HG02938 (cell line): ENCODE measurements around the gene HOXB2.
"Not testable (repeated sequence)": the region's sequence is repeated elsewhere in the genome, so short reads cannot be mapped to it uniquely, and the experiment has no call there.

Experiments
- ATAC-seq: cut with Tn5 transposase; IDR thresholded peaks from one replicate; pipeline ENCODE4 v1.9.1; 2021; ENCODE audit warnings: mild to moderate bottlenecking, moderate library complexity; ENCODE audit not compliant: unreplicated experiment

Gene HOXB2

DNA sequence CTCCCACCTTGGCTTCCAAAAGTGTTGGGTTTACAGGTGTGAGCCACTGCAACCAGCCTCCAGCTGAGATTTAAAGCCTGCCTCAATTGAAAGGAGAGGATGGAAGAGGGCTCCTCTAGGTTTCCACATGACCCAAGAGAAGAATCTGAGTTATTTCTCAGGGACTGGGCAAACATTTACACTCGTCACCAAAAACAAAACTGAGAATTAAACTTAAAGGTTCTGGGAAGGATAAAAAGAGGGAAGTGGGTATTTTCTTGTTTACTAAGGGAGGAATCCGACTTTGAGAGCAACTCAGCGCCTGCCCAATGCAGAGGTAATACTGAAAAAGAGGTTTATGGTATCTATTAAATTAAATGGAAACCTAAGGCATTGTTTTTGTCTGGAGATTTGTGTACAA is 27.4 kb downstream of the HOXB2 start:
- no peak for ATAC-seq

DNA sequence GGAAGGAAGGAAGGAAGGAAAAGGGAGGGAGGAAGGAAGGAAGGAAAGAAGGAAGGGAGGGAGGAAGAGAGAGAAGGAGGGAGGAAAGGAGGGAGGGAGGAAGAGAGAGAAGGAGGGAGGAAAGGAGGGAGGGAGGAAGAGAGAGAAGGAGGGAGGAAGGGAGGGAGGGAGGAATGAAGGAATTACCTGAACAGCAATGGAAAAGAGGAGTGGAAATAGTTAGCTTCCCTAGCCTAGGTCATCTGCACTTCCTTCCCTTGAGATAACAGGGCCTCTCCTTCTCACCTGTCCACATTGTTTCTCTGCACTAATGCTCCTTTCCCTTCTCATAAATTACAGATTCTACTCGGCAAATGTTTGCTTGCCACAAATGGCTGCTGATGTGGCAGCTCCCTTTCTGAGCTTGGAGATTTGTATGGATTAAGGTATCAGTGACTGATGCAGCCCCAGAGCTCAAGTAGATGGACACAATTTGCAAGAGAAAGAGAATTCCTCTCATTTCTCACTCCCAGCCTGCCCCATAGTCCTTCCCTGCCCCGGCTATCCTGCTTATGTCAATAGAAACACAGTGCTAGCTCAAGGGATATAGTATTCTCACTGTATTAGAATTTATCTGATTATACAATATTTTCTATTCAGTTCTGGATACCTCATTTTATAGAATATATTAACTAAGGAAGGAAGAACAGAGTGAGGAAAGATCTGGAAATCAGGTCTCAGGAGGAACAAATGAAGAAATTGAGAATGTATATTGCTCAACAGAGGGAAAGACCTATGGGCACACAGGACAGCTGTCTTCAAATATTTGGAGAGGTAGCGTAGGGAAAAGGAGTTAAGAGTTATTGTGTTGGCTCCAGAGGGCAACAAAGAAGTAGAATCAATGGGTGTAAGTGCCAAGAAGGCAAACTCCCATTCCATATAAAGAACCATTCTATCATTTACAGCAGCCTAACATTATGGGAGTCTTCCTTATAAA is 28.7 kb downstream of the HOXB2 start:
- ATAC-seq, result no peak

DNA sequence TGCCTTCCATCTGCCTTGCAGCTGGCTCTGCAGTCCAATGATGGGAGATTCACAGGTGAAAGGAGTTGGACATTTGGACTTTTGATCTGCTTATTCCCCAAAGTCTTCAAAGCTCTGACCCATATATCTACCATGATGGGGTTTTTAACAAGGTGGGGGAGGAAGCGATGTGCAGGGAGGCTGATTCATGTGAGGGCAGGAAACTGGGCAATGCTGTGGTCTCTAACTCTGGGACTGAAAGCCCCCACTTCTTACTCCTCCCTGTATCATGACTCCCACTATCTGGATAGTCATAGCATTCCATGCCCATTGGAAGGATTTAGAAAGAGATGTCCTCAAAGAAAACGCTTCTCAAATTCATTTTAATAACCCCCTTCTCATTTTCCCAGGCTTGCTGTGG is 30.4 kb downstream of the HOXB2 start:
- ATAC-seq, result no peak

DNA sequence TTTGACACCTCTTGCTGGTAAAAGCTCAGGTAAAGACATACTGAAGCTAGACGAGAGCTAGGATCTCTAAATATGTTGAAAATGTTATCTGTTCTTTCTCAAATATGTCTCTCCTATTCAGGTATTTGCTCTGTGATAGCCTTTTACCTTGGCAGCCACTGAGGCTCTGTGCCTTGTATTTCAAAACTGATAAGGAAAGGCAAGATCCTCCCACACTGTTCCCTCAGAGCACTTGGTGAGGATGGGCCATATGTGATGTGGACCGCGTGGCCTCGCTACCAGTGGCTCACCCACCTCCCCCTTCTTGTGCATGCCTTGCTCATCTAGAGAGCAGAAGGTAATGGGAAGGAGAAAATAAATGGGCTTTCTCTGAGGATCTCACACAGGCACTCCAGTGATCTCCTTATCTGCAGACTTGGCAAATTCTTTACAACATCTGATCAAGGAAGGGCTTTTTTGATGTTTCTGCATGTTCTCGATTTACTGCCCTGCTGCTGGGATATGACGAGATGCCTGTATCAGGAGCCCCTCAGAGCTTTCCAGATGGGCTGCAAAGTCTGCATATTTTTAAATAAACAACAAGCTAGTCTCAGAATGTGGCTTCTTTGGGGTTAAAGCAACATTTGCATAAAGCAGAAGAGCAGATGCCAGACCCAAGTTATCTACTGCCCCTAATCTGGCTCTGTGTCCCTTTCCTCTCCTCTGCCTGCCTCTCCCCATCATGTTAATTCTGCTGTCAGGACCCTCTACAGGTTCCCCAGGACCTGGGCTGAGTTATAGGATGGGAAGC is 31.0 kb downstream of the HOXB2 start:
- no peak for ATAC-seq

DNA sequence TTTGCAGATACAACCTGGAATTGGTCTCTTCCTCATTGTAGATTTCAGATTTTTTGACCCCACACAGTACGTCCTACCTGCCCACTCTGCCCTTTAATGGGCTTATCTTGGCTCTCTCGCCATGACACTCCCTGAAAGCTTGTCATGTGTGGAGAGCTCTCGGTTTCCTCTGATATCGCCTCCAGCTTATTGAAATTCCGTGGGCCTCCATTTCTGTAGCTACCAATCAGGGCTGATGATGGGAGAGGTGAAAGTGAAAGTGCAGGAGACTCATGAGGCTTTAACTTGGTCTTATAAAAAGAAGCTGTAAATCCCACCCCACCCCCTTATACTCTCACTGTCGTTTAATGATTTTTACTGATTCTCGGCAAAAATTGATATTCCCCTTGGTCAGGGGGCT is 31.8 kb downstream of the HOXB2 start:
- no peak for ATAC-seq

DNA sequence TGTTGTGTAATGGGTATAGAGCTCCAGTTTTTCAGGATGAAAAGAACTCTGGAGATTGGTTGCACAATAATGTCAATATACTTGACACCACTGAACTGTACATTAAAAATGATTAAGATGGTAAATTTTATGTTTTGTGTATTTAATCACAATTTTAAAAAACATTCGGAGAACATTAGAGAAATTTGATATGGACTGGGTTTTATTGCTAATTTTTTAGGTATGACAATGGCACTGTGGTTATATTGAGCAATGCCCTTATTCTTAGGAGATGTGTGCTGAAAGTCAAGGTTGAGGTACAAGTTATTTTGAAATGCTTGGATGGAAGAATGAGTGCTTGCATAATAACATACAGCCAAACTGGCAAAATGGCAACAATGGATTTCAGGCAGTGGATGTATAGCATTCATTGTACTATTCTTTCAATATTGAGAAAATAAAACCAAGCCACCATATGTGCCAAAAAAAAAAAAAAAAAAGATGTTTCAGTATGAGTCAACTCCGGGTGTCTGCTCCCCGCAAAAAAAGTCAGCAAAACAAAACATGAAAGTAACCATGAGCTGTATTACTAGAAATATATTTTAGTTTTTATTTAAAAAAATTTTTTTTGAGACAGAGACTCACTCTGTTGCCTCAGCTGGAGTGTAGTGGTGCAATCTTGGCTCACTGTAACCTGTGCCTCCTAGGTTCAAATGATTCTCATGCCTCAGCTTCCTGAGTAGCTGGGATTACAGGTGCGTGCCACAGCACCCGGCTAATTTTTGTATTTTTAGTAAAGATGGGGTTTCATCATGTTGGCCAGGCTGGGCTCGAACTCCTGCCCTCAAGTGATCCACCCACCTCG is 33.9 kb downstream of the HOXB2 start:
- peak; percentile 66 for ATAC-seq

DNA sequence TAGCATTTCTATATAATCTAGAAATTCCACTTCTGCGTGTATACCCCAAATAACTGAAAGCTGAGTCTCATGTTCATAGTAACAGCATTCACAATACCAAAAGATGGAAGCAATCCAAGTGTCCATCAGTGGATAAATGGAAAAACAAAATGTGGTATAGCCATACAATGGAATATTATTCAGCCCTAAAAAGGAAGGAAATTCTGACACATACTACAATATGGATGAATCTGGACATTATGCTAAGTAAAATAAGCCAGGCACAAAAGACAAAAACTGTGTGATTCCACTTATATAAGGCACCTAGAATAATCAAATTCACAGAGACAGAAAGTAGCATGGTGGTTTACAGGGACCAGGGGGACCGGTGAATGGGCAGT is 34.5 kb downstream of the HOXB2 start:
- ATAC-seq, result no peak

DNA sequence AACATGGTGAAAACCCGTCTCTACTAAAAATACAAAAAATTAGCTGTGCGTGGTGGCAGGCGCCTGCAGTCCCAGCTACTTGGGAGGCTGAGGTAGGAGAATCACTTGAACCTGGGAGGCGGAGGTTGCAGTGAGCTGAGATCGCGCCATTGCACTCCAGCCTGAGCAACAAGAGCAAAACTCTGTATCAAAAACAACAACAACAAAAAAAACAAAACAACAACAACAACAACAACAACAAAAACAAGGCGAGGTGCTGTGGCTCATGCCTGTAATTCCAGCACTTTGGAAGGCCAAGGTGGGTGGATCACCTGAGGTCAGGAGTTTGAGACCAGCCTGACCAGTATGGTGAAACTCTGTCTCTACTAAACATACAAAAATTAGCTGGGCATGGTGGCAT is 35.2 kb downstream of the HOXB2 start:
- not testable (repeated sequence) for ATAC-seq

DNA sequence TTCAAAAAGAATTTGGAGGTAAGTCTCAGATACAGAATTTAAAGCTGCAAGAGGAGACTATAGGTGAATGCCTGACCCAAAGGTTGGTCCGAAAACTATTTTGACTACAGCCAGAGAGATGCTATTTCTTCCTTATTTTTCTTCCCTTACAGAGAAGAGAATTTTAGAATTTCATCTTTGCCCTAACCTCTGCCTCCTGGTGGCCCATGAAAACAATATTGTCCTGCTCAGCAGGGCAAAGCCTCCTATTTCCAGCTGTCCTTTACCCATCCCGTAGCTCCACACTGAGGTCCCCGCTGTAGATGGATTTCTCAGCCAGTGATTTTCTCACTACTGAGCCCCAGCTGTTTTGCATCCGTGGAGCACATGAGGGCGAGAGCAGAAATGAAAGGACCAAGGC is 38.7 kb downstream of the HOXB2 start:
- no peak for ATAC-seq

DNA sequence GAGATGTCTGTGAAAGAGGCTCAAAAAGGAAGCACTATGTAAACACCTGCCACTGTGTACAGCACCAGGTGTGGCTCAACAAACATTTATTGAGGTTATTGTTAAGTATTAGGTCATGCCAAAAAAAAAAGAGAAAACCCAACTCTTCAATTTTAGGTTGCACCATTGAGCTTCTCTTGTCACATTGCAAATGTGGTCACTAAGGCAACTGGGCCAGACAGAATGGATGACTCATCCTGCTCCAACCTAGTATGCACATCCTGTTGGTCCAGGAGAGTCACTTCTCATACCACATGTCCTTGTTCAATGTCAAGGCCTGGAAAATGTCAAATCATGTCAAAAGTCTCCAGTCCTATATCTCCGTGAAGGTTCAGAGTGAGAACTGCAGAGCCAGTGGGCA is 39.1 kb downstream of the HOXB2 start:
- ATAC-seq, result peak; percentile 77

DNA sequence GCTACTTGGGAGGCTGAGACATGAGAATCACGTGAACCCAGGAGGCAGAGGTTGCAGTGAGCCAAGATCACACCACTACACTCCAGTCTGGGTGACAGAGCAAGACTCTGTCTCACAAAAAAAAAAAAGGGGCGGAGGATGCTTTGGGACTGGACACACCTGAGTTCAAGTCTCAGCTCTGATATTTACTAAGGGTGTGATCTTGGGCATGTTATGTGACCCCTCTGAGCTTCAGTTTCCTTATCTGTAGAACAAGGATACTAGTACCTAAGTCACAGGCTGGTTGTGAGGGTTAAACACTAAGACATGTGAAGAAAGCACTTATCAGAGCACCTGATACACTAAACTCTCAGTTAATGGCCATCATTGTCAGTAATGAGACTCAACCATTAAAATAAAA is 40.0 kb downstream of the HOXB2 start:
- ATAC-seq, result no peak

DNA sequence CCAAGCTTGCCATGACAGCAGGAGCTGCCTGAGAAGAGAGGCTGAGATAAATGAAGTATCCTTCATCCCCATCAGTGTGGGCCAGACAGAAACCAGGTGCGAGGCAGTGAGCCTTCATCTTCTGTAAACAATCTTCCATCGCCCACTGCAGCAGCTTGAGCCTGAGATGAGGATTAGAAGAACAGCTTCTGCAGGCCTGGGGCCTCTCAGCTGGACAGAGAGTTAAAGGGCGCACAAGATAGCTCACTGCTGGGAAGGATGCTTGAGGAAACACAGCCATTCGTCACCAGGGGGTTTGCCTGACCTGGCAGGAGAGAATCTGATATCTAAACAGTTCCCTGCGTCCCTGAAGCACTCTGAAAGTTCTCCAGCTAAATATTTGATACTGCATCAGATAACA is 41.2 kb downstream of the HOXB2 start:
- ATAC-seq, result no peak

DNA sequence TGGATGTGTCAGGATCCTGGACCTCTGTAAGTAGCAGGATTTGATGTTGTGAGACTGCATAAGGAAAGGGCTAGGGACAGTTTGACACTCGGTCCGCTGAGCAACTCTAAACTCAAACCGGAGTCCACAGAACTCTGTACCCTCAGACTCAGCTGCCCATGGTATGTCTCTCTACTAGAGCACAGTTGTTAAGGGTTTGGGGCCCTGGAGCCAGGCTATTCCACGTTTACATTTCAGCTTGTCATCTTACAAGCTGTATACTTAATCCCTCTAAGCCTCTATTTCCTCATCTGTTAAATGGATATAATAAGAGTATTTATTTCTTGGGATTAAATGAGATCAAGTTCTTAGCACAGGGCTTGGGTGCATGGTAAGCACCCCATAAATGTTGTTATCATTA is 42.0 kb downstream of the HOXB2 start:
- no peak for ATAC-seq

DNA sequence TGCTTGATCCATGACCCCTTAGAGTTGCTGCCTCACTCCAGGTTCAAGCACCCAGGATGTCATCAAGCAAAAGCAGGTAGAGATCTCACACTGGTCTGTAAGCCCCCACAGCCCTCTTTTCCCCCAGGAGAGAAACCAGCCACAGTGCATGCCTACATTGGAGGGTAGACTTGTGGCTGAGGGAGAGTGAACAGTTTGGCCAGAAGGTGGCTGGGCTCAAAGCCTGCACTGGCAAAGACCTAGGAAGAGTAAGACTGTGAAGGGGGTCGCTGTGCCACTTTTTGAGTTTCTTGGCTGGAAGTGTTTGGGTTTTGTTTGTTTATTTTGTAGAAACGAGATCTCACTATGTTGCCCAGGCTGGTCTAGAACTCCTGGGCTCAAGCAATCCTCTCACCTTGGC is 42.6 kb downstream of the HOXB2 start:
- no peak for ATAC-seq

DNA sequence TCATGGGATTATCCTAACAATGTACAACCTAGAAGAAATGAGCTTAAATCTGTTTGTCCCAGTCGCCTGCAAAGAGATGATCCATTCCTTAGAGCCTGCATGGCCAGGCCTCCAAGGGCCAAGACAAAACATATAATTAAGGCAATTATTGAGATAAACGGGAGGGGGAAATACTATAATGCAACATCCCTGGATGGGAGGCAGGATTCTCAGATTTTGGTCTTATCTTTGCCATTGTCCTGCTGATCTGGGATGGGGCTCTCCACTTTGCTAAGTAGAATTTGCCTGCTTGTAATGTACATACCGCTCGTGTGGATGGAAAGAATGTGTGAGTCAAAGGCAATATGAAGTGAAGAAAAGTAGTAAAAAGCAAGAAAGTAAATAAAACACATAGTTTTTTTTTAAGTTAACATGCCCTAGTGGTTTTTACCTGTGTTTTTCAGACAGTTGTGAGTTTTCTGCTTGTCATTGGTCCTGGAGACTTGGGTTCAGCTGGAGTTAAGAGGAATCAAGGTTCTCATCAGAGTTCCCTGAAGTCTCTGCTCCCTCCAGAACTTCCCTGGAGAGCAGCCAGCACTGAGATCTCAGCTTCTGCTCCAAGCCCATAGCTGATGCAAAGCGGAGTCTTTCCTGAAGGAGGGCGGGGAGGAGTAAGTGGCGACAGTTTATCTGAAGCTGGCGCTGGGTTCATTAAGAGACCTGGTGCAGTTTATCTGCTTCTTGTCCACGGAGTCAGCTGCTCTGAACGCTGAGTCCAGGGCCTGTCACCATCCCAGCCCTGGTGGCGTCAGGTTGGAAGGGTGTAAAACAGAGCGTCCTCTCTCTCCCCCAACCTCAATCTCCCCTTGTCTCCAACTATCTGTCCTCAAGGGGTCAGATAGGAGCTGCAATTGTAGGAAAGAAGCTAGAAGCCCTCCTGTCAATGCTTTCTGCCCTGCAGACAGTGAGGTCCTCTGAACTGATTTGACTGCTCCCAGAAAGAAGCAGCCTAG is 44.2 kb downstream of the HOXB2 start:
- ATAC-seq, result no peak

DNA sequence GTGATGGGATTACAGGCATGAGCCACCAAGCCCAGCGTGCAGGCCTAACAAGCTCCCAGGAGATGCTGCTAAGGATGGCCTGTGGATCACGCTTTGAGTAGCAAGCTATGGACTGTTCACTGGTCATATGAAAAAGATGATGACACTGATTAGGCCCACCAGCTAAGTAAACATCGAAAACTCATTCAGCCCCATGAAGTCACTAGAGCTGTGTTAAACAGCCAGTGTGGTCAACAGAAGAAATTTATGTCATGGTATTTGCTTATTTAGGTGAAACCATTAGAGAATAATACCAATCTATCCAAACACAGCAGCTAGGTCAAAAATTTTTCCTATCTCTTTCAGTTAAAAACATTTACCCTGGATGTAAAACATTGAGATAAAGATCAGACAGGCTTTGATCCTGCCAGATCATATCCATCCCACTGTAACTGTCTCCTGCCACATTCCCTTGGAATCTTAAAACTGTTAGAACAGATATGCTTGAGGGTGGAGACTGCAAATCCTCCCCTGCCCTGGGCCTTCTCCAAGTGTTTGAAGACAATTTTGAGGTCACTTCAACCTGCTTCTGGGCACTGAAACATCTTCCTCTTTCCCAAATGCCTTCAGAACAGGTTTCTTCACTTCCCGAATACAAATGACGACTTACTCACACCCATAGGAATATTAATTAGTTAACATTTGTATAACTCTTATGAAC is 45.0 kb downstream of the HOXB2 start:
- no peak for ATAC-seq

DNA sequence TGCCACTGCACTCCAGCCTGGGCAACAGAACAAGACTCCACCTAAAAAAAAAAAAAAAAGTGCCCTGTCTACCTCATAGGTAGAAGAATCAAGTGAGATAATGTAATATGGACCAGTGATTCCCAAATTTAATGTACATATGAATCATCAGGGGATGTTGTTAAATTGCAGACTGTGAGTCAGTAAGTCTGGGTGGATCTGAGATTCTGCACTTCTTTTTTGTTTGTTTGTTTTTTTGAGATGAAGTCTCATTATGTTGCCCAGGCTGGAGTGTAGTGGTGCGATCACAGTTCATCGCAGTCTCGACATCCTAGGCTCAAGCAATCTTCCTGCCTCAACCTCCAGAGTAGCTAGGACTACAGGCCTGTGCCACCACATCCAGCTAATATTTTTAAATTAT is 45.7 kb downstream of the HOXB2 start:
- no peak for ATAC-seq

DNA sequence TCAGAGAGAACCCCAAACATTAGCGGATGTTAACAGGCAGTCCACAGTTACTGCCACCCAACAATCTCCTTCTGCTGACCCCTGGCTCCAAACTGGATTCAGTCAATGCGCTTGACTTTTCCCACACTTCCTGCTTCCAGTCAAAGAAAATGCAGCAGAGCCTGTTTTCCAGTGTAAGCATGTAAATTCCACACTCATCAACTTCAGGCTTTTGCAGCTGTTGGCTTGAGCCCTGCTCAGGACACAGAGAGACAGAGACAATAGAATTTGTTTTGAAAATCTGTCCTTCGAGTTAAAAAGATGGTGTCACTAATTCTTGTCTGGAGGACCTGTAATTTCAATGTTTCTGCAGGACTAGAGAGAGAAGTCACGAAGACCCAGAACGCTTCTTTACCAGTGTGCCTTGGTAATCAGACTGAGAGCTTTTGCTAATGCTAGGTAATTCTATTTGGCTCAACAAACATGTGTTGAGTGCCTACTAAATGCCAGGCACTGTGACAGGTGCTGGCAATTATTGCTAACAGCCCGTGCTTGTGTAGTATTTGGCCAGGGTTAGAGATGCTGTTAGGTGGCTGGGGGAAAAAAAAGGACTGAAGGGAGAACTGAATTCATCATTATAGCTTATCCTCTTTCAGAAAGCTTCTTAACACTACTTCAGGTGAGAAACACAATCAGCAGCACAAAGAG is 46.6 kb downstream of the HOXB2 start:
- no peak for ATAC-seq

DNA sequence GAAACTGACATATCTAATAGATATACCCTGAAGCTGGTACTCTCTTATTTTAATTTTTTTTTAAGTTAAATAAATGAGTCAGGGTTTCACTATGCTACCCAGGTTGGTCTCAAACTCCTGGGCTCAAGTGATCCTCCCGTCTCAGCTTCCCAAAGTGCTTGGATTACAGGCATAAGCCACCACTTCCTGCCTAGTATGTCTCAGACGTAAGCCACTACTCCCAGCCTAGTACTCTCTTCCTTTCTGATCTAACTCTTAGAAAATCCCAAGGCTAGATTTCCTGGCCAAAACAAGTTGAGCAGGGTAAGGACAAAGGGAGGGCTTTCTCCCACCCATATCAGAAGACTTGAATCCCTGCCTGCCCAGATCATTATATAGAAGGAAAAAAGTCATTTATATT is 47.8 kb downstream of the HOXB2 start:
- ATAC-seq, result no peak
